Activated CD8-positive, alpha-beta memory T cell treated with anti-CD3 and anti-CD28 coated beads, Interleukin-2, amount 50 U/mL, for 24 hours (primary cell): Measurements from ENCODE around the gene GFOD1.
A peak's percentile ranks its signal among the peaks of the same experiment; 100 is the strongest.

Source experiments
- DNase-seq: peaks from one replicate; pipeline ENCODE4 v3.0.0-alpha.2; 2020; ENCODE audit errors: extremely low read depth

GFOD1 gene

DNA sequence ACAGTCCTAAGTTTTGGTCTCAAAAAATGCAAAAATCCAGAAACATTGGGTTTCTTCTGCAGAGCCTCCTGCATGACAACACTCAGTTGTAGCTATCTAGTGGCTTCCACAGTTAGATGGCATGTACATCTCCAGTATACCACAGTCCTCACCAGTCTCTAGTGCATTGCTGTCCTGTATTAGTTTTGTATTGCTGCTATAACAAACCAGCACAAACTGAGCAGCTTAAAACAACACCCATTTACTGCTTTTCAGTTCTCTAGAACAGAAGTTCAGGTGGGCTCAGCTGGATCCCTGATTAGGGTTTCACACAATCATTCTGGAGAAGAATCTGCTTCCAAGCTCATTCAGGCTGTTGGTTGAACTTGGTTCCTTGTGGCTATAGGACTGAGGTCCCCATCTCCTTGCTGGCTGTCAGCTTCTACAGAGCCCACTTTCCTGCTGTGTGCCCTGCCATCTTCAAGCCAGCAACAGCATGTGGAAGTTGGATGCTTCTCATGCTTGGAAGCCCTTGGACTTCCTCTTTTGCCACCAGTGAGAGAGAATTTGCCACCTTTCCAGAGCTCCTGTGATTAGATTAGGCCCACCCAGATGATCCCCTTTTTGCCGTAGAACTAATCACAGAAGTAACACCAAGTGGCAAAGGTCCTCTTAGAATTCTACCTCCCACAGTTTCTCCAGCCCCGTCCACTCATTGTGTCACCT, 110.2 kb downstream of the GFOD1 start:
- no peak for DNase-seq

DNA sequence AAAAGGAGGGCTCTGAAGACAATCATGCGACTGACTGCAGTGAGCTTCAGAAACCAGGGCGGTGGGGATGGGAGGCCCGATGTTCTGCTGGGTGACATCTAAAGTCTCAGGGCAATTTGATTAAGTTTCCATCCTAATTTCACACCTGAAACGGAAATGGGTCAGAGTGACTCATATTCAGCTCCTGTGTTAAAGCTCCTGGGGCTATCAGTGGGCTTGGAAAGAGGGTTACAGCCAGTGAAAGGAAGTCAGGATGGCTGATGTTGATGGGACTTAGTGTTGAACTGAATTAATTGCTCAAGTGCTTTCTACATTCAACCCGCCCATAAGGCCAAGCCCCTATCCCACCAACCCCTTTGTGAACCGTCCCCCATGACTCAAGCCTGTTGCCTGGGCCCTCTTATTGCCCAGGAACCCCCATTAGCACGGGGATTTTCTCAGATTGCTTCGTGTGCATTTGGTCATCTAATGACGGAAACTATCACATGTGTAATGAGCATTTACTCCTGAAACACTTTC, 112.0 kb downstream of the GFOD1 start:
- DNase-seq: peak; percentile 8

DNA sequence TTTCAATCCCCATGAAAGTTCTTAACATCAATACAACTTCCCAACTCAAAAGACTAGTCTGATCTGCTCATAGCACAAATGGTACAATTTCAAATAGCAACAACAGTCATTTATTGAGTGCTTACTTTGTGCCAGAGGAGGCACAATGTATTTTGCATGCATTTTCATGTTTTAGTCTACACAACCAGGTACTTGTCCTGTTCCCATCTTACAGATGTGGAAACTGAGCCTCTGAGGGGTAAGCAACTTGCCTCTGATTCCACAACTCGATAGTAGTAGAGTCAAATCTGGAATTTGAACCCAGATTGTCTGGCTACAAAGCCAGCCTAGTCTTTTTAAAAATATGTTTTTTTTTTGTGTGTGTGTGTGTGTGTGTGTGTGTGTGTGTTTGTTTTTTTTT, 113.5 kb downstream of the GFOD1 start:
- DNase-seq: no peak

DNA sequence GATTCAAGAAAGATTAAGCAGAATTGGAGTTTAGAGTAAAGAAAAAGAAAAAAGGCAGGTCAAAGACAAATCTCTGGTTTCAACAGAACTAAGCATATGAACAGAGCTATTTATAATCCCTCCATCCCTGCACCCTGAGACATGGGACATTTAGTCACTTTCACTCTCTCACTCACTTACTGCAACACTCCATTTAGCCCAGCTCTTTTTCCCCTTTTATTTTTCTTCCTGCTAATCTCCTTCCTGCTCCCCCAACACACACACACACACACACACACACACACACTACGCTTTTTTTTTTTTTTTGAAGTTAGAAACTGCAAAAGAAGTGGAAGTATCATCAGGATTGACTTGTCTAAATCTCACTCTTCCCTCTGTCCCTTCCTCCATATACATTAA, 113.9 kb downstream of the GFOD1 start:
- no peak for DNase-seq

DNA sequence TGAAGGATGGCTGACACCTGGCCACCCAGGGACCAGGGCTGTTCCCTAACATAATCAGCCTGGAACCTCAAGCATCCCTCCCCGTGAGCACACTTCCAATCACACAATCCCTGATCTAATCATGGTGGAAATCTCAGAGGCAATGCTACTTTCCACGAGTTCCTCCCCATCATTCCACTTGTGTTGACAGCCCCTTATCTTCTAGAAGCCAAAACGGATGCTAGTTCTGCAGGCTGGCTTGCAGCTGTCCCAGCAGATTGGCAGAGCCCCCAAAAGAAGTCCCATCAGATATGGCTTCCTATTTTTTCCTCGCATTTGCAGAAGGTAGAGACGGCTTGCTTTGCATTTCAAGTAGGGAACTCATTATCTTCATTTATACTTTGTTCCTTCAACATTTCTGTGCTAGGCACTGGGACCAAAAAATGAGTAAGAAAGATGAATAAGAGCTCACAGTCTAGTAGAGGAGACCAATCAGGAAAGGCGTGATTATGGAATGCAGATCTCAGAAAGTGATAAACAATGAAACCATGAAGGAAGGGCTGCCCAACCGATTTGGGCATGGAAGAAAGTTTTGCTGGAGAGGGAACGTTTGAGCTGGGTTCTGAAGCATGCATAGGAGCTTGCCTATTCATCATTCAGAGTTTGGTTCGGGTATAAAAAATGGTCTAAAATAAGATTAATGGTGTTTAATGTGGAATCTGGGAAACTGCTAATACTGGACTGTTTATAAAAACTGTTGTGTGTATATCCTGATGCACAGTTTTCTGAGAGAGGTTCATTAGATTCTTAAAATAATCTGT, 114.5 kb downstream of the GFOD1 start:
- no peak for DNase-seq

DNA sequence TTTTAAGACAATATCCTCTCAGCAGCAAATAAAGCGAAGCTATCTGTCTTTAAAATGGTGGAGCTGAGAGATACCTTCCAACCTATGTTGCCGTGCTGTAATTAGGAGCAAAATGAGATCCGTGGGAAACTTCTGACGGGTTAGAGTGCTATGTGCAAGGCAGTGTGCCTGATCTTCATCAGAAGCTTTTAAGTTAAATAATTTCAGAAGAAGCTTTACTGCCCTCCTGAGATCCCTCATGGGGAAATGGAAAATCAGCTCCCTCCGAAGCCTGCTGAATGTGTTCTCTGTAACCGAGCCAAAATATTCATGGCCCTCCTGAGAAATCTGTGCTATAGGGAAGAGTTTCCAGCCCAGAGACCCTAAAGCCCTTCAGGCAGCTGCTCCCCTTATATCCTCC, 115.3 kb downstream of the GFOD1 start:
- no peak for DNase-seq

DNA sequence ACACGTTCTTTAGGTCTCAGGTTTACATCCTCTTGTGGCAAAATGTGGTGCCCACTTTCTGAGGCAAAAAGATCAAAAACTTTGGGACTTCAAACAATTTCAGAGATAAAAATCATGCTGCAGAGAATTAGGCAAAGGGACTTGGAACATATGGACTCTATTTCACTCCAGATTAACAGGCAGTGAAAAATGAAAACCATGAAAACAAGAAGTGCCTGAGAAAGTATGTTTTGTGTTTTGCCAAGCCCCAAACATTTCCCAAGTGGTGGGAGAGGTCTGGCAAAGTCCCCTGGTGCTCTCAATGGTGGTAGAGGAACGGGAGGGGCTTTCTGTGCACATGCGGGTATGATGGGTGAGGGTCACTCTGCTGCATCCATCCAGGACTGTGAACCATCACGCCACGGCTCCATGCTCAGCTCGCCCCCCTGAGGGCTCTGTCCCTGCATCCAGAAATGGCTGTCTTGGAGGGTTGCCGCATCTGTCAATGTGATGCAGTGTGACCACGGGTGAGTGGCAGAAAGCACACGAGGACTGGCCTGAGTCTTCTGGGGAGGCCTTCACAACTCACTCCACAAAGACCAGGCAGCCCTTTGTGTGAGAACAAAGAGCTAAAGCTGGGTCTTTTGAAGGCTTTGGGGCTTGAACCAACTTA, 115.9 kb downstream of the GFOD1 start:
- no peak for DNase-seq

DNA sequence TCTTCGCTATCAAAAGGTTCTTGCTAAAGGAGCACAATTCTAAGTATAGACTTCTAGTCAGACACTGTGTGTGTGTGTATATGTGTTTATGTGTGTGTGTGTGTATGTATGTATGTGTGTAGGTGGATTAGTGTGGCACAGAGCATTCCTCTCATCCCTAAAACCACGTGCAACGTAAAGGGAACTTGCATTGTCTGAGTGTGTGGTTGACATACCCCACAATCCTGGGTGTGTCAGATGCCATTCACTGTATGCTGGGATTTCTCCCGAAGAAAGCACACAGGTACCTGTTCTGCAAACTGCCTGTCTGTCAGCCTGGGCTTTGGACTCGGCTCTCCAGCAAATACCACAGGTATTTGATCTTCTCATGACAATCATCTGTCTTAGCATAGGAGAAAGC, 116.8 kb downstream of the GFOD1 start:
- no peak for DNase-seq

DNA sequence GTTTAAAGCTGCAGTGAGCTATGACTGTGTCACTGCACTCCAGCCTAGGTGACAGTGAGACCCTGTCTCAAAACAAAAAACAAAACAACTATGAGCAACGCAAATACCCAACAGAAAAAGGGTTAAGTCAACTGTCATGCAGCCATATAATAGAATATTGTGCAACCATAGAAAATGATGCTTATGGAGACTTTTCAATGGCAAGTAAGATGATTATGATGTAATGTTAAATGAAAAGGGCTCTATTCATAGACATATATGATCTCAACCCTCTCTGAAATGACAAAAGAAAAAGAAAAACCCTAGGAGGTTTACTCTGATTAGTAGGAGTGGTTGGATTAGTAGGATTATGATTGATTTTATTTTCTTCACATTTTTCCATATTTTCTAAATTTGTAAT, 117.8 kb downstream of the GFOD1 start:
- DNase-seq: no peak

DNA sequence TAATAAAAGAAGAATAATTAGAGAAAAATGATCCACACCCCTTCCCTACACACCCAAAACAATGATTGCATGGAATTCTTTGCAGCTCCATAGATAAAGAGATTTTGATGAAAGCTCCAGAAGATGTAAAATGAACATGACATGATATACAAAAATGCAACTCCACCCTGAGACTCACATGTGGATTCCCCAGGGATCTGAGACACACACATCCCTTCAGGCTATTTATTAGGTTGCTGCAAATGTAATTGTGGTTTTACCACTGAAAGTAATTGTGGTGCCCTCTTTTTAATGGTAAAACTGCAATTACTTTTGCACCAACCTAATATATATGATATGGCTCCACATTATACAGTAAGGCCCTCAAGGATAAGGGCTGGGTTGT, 118.7 kb downstream of the GFOD1 start:
- DNase-seq: no peak

DNA sequence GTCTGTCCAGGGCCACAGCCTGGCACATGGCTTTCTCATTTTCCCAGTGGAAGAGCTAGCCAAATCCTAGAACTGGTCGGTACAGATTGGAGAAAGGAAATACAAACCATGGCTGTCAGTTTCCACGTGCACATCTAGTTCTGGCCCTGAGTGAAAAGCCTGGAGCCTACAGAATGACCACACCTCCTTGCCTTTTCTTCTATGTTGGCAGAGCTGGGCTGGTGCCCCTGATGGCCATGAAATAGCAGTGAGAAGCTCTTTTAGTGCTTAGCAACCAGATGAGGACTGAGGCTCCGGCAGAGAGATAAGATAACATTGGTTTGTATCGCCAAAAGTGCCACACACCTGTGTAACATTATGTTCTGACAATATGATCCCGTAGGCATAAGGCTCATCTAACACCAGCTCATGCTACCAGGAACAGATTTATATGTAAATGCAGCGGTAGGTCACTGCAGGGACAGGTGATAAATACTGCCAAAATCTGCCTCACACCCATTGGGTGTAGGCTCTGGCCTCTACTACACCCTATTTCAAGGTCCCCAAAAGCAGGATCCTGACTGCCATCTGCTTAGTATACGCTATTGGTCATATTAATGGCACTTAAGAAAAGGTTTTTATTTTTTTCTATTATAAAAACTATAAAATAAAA, 119.2 kb downstream of the GFOD1 start:
- no peak for DNase-seq

DNA sequence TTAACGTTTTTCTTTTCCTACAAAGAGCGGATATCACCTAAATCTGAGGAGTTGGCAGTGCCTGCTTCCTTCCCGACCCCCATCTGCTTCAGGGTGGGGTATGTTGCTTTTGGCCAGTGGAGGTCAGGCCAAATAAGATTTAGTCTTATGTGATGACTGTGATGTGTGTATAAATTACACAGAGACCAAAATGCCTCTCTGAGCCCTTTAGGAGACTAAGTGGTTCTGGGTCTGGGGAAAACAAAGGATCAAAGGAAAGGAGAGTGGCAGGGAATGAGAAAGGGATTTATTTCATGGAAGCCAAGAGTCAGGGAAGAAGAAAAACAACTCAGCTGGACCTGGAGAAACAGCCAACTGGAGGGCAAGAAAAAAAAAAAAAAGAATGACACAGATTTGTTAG, 120.0 kb downstream of the GFOD1 start:
- no peak for DNase-seq

DNA sequence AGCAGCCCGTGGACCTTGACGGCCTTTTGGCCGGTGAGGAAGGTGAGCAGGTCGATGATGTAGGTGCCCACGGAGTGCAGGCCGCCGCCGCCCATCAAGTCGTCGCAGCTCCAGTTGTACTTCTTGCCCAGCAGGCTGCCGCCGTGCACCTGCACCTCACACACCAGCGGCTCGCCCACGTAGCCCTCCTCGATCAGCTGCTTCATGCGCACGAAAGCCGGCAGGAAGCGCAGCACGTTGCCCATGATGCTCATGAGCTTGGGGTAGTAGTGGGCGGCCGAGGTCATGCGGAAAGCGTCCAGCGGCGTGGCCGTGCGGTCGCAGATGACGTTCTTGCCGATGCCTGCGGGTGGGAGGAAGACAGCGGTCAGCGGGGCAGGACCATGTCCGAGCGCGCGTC, 122.1 kb downstream of the GFOD1 start:
- DNase-seq: no peak

DNA sequence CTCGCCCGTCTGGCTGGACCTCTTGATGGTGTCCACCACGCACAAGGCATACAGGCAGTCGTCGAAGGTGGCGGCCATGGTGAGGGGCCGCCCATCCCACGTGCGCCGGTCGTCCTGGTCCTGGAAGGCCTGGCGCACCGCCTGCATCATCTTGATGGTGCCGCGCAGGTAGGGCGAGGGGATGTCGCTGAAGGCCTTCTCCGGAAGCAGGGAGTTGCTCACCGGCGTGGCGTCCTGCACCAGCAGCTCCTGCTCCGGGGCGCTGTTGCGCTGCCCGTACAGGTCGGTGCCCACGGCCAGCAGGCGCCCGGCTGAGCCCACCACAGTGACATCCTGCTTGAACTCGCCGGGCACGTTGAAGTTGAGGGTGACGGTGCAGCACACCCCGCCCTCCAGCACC, 122.6 kb downstream of the GFOD1 start:
- DNase-seq: no peak

DNA sequence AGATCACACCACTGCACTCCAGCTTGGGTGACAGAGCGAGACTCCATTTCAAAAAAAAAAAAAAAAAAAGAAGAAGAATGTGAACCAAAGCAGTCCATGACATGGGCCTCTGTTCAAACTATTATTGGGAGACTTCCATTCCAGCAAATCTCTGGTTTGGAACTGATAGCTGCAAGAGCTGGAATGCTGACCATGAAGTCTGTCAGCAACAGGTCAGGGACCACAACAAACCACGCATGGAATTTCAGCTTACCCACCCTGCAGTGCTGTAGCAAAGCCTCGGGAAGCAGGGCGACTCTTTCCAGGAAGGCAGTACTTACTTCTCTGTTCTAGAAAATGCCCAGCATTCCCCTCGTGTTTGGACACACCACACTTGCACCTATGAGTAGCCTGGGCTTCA, 125.0 kb downstream of the GFOD1 start:
- no peak for DNase-seq

DNA sequence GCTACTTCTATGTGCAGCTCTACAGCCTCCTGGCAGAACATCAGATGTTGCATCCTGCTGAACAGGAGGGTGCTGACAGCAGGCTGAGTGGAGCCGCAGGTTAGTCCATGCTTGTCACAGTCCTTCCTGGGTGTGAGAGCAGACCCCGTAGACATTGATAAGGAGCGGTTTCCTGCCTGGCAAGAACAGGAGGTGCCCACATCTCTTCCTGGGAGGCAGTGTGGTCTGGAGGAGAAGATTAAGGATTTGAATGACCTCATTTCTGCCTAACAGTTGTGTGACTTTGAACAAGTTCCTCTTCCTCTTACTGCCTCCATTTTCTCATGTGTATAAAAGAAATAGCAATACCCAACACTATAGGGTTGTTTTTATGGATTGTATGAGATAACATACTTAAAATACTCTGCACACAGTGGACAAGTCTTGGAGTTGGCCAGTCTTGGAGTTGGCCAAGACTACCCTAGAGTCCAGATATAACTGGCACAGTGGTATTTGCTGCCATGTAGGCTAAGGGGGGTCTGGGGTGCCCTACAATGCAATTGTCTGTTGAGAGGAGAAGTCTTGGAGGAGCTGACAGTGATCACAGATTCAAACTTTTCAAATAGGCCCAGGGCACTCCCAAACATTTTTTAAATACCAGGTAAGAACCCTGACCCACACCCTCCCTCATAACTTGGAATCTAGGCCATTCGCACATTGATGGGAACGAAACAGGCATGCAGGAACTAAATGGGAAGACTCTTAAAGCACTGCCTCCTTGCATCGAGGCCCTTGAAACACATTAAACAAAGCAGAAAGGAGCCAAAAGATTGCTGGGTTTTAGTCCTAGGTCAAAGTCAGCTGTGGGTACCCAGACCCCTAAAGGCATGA, 126.5 kb downstream of the GFOD1 start:
- no peak for DNase-seq

DNA sequence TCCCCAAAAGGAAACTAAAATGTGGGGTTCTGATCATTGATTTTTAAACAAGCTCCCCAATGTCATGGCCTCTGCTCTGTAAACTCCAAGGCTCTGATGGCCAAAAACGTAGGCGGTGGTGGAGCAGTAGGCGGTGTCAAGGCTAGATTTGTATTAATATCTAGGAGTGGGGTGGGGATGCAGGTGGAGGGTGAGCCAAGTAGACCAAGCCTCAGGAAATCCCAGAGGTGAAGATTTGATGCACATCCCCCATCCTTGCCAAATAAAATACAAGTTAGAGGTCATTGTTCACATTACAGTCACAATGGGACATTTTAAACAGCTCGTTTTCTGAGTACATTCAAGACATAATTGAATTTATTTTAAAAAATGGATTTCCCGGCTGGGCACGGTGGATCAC, 128.1 kb downstream of the GFOD1 start:
- no peak for DNase-seq

DNA sequence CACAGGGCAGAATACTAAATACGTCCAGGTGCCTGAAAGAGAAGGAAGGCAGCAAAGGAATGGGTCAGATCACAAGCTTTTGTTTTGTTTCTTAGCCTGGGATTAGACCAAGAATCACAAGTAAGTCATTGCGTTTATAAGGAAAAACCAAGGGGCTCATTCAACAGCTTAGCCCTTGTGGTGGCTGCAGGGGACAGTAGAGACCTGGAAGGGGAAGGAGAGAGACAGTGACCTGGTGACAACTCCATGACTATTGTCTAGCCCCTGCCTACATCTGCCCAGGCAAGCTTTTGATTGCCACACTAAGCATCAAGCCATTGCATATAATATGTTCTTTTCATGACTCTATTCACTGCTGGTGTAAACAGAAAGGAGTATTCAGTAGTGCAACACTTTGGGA, 128.9 kb downstream of the GFOD1 start:
- DNase-seq: no peak

DNA sequence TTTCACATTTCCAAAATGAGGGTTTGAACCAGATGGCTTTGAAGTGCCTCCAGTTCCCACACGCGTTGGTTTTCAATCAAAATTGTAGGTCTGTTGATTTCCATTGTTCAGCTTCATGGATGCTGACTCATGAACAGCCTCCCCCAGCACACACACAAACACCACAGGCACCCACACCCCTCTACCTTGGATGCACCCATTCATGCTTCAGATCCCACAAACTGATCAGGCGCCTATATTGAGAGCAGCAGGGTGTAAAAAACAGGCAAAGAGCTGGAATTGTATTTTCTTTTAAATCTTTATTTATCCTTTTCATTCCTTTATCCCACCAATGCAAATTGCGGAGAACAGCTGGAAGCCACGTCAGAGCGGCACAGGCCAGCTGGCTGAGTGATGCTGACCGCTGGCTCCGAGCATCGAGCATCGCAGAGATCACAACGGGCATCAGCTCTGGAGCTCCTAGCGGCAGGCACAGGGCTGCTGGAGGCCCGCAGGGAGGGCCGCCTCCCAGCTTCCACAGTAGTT, 129.8 kb downstream of the GFOD1 start:
- no peak for DNase-seq

DNA sequence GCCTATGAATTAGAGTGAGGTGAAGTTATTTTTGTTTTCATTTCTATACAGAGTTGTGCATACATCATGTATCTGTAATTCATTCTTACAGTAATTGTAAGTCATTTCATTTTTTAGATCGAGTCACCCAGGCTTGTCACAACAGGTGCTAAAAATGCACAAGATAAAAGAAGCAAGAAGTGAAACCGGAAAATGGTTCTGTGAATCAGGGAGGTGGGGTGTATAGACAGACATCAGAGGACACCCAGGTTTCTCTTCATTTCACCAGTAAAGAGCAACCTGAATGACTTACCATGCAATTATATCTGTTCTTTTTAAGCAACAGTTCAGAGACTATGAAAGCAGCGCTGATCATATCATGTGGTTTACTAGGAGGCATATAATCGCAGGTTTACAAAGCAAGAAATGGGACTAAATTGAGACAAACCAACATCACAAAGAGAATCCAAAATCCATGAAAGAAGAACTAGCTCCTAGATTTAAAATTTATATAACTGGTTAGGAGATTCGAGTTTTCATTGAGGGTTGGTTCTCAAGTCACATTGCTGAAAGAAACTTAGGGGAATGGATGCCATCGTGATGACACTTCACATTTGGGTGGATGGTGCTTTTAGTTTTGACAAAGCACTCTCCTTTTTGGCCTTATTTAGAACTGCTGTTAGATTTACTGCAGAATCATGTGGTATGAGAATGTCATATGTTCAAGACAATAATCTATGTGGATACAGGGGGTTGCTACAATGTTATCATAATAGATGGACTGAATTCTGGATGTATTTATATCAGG, 131.2 kb downstream of the GFOD1 start:
- no peak for DNase-seq
